HG03442 (cell line): ENCODE measurements around the gene ZMYND10.

Experiments used
- ATAC-seq: cut with Tn5 transposase; IDR thresholded peaks from one replicate; pipeline ENCODE4 v1.9.1; 2021; ENCODE audit warnings: mild to moderate bottlenecking, moderate library complexity; ENCODE audit not compliant: unreplicated experiment

Gene ZMYND10

GRCh38 chr3:50327129-50327528 is 18.4 kb downstream of the ZMYND10 start:
- no peak for ATAC-seq

GRCh38 chr3:50326182-50326541 is 19.4 kb downstream of the ZMYND10 start:
- no peak for ATAC-seq

- ATAC-seq: no peak
Measured at GRCh38 chr3:50325497-50326181, 19.9 kb downstream of the ZMYND10 start.

- ATAC-seq: no peak
Measured at GRCh38 chr3:50325113-50325480, 20.4 kb downstream of the ZMYND10 start.

- no peak for ATAC-seq
Measured at GRCh38 chr3:50324351-50325112, 21.0 kb downstream of the ZMYND10 start.

- ATAC-seq: no peak
Measured at GRCh38 chr3:50323614-50324199, 21.8 kb downstream of the ZMYND10 start.

GRCh38 chr3:50323092-50323600 is 22.4 kb downstream of the ZMYND10 start:
- no peak for ATAC-seq

GRCh38 chr3:50322386-50323091 is 23.0 kb downstream of the ZMYND10 start, which contains the start of gene HYAL2:
TSS of gene HYAL2 (minus strand) at chr3:50322745. CDS start at chr3:50320489, 2,256 bp downstream.
- no peak for ATAC-seq

GRCh38 chr3:50322115-50322385 is 23.5 kb downstream of the ZMYND10 start:
- ATAC-seq: no peak

- ATAC-seq: peak; percentile 75
Measured at GRCh38 chr3:50321336-50322114, 24.0 kb downstream of the ZMYND10 start.

- ATAC-seq: peak; percentile 44
Measured at GRCh38 chr3:50320853-50321335, 24.6 kb downstream of the ZMYND10 start.

- ATAC-seq: no peak
Measured at GRCh38 chr3:50319894-50320625, 25.5 kb downstream of the ZMYND10 start.

- no peak for ATAC-seq
Measured at GRCh38 chr3:50319181-50319893, 26.2 kb downstream of the ZMYND10 start.

GRCh38 chr3:50318615-50319014 is 26.9 kb downstream of the ZMYND10 start:
- ATAC-seq: no peak

GRCh38 chr3:50318163-50318562 is 27.4 kb downstream of the ZMYND10 start:
- ATAC-seq: no peak

- no peak for ATAC-seq
Measured at GRCh38 chr3:50317300-50317699, 28.2 kb downstream of the ZMYND10 start.

- ATAC-seq: no peak
Measured at GRCh38 chr3:50316657-50317242, 28.8 kb downstream of the ZMYND10 start.

GRCh38 chr3:50314816-50315215 is 30.7 kb downstream of the ZMYND10 start:
- ATAC-seq: no peak

- no peak for ATAC-seq
Measured at GRCh38 chr3:50314342-50314741, 31.2 kb downstream of the ZMYND10 start.
